Measurements from ENCODE around the gene NMRAL1.
A peak's percentile ranks its signal among the peaks of the same experiment; 100 is the strongest.

The NMRAL1 gene

DNA sequence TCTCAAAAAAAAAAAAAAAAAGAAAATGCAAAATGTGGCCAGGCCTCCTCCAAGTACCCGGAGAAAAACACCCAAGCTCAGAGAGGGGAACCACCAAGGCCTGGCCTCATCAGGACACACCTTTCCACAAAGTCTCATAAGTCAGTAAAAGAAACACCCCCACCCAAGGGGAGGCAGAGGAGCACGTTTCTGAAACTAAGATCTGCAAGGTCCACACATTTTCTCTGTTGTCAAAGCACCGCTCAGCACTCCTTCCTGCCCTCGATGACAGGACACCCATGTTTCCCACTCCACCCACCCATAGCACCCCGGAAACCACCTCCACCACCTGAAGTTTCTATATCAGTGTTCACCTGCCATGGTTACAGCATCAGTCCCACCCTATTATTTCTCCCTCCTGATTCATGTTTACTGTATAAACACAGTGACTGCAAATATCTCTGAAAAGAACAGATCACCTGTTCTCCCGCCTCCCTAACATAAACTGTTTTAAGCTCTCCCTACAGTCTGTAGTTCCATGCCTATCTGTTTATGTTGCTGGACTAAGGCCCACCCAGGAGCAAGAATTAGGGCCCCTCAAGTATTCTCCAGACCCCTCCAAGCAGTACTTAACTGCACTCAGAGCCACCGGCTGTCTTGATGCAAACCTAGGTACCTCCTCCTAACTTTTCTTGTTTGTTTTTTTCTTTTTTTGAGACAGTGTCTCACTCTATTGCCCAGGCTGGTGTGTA, 60.1 kb downstream of the NMRAL1 start:
- peak overlapping the region; percentile 93; the same call in 1 of the 2 replicates for H3K9ac ChIP-seq (ENCODE audit: low read length)
- peaks cover 27% of the 10 kb centered on the region for H3K4me1 ChIP-seq (ENCODE audit: insufficient read depth, low read length, severe bottlenecking)
- no peaks in the 10 kb centered on the region for H3K27me3 ChIP-seq (ENCODE audit: insufficient read depth, low read length)
- peak overlapping the region; percentile 80 for H3K4me2 ChIP-seq (ENCODE audit: low read length)
- H3F3A ChIP-seq (ENCODE audit: insufficient read depth, low read length) = peaks cover 4% of the 10 kb centered on the region; the same call in 1 of the 2 replicates
- TF ChIP-seq EZH2 (IDR thresholded peaks at IDR 0.05; ENCODE audit: borderline replicate concordance, low read length) = no peak
- TF ChIP-seq, protein P1, sequence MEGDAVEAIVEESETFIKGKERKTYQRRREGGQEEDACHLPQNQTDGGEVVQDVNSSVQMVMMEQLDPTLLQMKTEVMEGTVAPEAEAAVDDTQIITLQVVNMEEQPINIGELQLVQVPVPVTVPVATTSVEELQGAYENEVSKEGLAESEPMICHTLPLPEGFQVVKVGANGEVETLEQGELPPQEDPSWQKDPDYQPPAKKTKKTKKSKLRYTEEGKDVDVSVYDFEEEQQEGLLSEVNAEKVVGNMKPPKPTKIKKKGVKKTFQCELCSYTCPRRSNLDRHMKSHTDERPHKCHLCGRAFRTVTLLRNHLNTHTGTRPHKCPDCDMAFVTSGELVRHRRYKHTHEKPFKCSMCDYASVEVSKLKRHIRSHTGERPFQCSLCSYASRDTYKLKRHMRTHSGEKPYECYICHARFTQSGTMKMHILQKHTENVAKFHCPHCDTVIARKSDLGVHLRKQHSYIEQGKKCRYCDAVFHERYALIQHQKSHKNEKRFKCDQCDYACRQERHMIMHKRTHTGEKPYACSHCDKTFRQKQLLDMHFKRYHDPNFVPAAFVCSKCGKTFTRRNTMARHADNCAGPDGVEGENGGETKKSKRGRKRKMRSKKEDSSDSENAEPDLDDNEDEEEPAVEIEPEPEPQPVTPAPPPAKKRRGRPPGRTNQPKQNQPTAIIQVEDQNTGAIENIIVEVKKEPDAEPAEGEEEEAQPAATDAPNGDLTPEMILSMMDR (IDR thresholded peaks at IDR 0.05; ENCODE audit: low read length) = no peak
- peak overlapping the region; percentile 82 for H3K4me3 ChIP-seq (ENCODE audit: low read depth, low read length, poor library complexity, severe bottlenecking)
- H3K79me2 ChIP-seq (ENCODE audit: insufficient read depth, low read length) = peaks cover 12% of the 10 kb centered on the region
- H3K9me3 ChIP-seq (ENCODE audit: low read length) = no peaks in the 10 kb centered on the region
- H4K20me1 ChIP-seq (ENCODE audit: insufficient read depth, low read length) = no peaks in the 10 kb centered on the region
- peak overlapping the region; percentile 65 for H3K27ac ChIP-seq (ENCODE audit: low read depth, low read length, poor library complexity, severe bottlenecking)
- H2AFZ ChIP-seq (ENCODE audit: low read length) = no peak overlapping the region
- H3K9me2 ChIP-seq (ENCODE audit: low read depth, low read length) = no peaks in the 10 kb centered on the region
- peaks cover 28% of the 10 kb centered on the region; the same call in 1 of the 2 replicates for H3K36me3 ChIP-seq (ENCODE audit: insufficient read depth, low read length)

DNA sequence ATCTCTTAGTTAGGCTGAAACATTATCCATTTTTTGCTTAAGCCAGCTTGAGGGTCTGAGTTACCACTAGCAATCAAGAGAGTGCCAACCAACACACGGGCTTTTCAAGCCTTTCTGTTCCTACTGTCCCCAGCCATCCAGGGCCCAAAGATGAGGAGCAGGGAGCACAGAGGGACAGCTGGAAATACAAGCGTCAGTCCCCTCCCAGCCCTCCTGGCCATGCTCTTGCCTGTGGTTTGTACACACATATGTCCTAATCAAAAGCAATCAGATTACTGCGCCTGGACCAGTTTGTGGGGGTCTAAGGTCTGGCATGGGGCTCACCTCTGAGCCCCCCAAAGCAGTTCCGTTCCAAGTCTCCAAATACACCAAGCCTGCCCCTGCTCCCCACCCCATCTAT, 61.6 kb downstream of the NMRAL1 start:
- Histone ChIP-seq H3K36me3 (ENCODE audit: insufficient read depth, low read length) (peaks cover 41% of the 10 kb centered on the region), H3F3A (ENCODE audit: insufficient read depth, low read length) (peaks cover 4% of the 10 kb centered on the region; the same call in 1 of the 2 replicates), H2AFZ (ENCODE audit: low read length) (no peak overlapping the region), H4K20me1 (ENCODE audit: insufficient read depth, low read length) (no peaks in the 10 kb centered on the region), H3K9ac (ENCODE audit: low read length) (no peak overlapping the region), H3K4me2 (ENCODE audit: low read length) (no peak overlapping the region), H3K9me3 (ENCODE audit: low read length) (no peaks in the 10 kb centered on the region), H3K4me3 (ENCODE audit: low read depth, low read length, poor library complexity, severe bottlenecking) (no peak overlapping the region), H3K9me2 (ENCODE audit: low read depth, low read length) (no peaks in the 10 kb centered on the region), H3K27ac (ENCODE audit: low read depth, low read length, poor library complexity, severe bottlenecking) (no peak overlapping the region), H3K27me3 (ENCODE audit: insufficient read depth, low read length) (no peaks in the 10 kb centered on the region), H3K4me1 (ENCODE audit: insufficient read depth, low read length, severe bottlenecking) (peaks cover 27% of the 10 kb centered on the region), H3K79me2 (ENCODE audit: insufficient read depth, low read length) (peaks cover 12% of the 10 kb centered on the region)
- TF ChIP-seq EZH2 (IDR thresholded peaks at IDR 0.05; ENCODE audit: borderline replicate concordance, low read length) = no peak
- TF ChIP-seq, protein P1 (IDR thresholded peaks at IDR 0.05; ENCODE audit: low read length) = no peak

DNA sequence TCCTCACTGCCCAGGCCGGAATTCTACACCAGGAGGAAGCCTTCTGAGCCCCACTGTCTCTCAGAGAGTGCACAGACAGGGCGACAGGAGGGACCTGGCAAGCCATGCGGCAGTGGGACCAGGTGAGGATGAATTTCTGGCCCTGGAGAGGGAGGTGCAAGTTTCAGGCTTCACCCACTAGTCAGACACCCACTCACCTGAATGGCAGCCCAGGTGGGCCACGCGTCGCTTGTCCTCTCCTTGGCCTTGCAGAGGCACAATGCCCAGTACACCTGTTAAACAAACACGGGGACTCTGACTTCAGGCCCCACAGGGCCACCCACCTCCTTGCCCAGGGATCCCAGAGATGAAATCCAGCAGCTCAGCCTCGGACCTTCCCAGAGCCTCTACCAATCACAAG, 62.3 kb downstream of the NMRAL1 start:
- Histone ChIP-seq H3K27ac (ENCODE audit: low read depth, low read length, poor library complexity, severe bottlenecking) (no peak overlapping the region), H3K27me3 (ENCODE audit: insufficient read depth, low read length) (no peaks in the 10 kb centered on the region), H3K79me2 (ENCODE audit: insufficient read depth, low read length) (peaks cover 12% of the 10 kb centered on the region), H3K9ac (ENCODE audit: low read length) (no peak overlapping the region), H4K20me1 (ENCODE audit: insufficient read depth, low read length) (no peaks in the 10 kb centered on the region), H3F3A (ENCODE audit: insufficient read depth, low read length) (peaks cover 4% of the 10 kb centered on the region; the same call in 1 of the 2 replicates), H3K4me1 (ENCODE audit: insufficient read depth, low read length, severe bottlenecking) (peaks cover 24% of the 10 kb centered on the region), H3K36me3 (ENCODE audit: insufficient read depth, low read length) (peaks cover 48% of the 10 kb centered on the region), H3K4me2 (ENCODE audit: low read length) (no peak overlapping the region), H3K9me3 (ENCODE audit: low read length) (no peaks in the 10 kb centered on the region), H3K9me2 (ENCODE audit: low read depth, low read length) (no peaks in the 10 kb centered on the region), H2AFZ (ENCODE audit: low read length) (no peak overlapping the region), H3K4me3 (ENCODE audit: low read depth, low read length, poor library complexity, severe bottlenecking) (no peak overlapping the region)
- TF ChIP-seq, protein P1 (IDR thresholded peaks at IDR 0.05; ENCODE audit: low read length) = no peak
- no peak for TF ChIP-seq EZH2 (IDR thresholded peaks at IDR 0.05; ENCODE audit: borderline replicate concordance, low read length)

All from OCI-LY1 (cell line).